AG04449 (cell line): ENCODE results near the gene IL11.

Experiments used
- CTCF ChIA-PET: fragments of 350-600 bp; formaldehyde crosslinking; extraction: SDS; loops from one replicate; lab custom pipeline; 2021; ENCODE audit warnings: antibody characterized with exemption; lab: Yijun Ruan, JAX
- POLR2A ChIA-PET: fragments of 400-600, 350-600 bp; formaldehyde crosslinking; extraction: SDS; loops from one replicate; lab custom pipeline; 2020; ENCODE audit warnings: antibody characterized with exemption, inconsistent platforms; lab: Yijun Ruan, JAX
- DNase-seq: peaks from one replicate; pipeline ENCODE4 v3.0.0-alpha.2; 2010; ENCODE audit warnings: low read depth, low spot score
- H3K4me3 ChIP-seq: 2 replicates; pipeline ENCODE4 v1.5.1; 2011; ENCODE audit warnings: low read depth, mild to moderate bottlenecking, control low read depth, low read length
- TF ChIP-seq, protein P1 (sequence below): IDR thresholded peaks from one replicate; pipeline ENCODE4 v1.5.1; 2011; ENCODE audit warnings: mild to moderate bottlenecking, moderate library complexity, low read length, control low read depth, inconsistent platforms; ENCODE audit not compliant: insufficient read depth; ENCODE audit errors: missing control alignments

IL11 gene

DNA sequence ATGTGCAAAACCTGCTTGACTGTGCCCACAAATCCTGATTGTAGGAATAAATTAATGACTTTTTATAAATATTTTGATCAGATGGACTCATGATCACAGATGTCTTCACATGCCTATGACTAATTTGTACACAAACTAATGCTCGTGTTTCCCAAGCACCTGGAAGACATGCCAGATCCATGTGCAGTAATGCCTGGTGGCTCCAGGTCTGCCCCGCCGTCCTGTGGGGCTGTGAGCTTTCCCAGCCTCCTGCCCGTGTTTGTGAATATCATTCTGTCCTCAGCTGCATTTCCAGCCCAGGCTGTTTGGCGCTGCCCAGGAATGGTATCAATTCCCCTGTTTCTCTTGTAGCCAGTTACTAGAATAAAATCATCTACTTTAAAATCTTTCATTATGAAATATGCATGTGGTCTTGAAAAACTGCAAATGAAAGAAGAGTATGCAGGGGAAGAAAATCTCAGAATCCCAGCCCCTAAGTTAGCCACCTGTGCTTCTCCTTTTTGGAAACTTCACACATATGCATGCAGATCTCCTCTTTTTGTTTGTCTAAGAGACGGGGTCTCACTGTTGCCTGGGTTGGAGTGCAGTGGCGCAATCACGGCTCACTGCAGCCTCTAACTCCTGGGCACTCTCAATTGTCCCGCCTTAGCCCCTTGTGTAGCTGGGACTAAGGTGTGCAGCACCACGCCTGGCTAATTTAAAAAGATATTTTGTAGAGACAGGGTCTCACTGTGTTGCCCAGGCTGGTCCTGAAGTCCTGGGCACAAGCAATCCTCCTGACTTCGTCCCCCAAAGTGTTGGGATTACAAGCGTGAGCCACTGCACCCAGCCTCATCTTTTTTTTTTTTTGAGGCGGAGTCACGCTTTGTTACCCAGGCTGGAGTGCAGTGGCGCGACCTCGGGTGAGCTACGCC lies 21.7 kb upstream of the IL11 start:
- TF ChIP-seq, protein P1, sequence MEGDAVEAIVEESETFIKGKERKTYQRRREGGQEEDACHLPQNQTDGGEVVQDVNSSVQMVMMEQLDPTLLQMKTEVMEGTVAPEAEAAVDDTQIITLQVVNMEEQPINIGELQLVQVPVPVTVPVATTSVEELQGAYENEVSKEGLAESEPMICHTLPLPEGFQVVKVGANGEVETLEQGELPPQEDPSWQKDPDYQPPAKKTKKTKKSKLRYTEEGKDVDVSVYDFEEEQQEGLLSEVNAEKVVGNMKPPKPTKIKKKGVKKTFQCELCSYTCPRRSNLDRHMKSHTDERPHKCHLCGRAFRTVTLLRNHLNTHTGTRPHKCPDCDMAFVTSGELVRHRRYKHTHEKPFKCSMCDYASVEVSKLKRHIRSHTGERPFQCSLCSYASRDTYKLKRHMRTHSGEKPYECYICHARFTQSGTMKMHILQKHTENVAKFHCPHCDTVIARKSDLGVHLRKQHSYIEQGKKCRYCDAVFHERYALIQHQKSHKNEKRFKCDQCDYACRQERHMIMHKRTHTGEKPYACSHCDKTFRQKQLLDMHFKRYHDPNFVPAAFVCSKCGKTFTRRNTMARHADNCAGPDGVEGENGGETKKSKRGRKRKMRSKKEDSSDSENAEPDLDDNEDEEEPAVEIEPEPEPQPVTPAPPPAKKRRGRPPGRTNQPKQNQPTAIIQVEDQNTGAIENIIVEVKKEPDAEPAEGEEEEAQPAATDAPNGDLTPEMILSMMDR, result no peak
- DNase-seq, result no peak
- H3K4me3 ChIP-seq, result no peak overlapping the region
- ChIA-PET CTCF (interaction anchor here (1.4 to 1.9 kb wide), 2 partner anchors 91 to 101 kb away, joined by 5 read pairs; no protein-coding TSS in a partner anchor), POLR2A (interaction anchor here (10.8 kb wide), 1 partner anchor 15 kb away, joined by 86 read pairs; the partner anchor contains the start of gene UBE2S)

DNA sequence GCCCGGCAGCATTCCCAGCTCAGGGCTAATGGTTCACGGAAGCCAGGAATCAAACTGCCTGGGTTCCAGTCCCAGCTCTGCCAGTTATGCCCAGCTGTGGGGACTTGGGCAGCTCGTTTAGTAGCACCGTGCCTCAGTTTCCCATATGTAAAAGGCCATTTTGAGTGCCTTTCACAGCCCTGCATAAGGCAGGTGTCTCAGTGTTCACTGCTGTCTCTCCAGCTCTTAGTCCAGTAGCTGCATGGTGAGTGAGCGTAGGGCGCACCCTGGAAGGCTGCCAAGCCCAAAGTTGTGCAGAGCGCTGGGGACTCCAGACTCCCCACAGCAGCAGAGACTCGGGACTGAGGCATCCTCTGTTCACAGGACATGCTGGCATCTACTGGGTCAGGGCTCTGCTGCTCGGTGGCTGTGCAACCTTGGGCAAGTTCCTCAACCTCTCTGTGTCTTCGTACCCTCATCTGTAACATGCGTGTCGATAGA lies 21.0 kb upstream of the IL11 start:
- H3K4me3 ChIP-seq, result no peak overlapping the region
- ChIA-PET POLR2A (interaction anchor here (1.2 to 10.8 kb wide), 2 partner anchors 15 to 71 kb away, joined by 3 to 86 read pairs; partner anchors contain the start of gene UBE2S), CTCF (interaction anchor here (1.0 to 5.3 kb wide), 5 partner anchors 8 to 249 kb away, joined by 3 to 33 read pairs (median 5); no protein-coding TSS in a partner anchor)
- DNase-seq, result no peak
- TF ChIP-seq, protein P1, result no peak

DNA sequence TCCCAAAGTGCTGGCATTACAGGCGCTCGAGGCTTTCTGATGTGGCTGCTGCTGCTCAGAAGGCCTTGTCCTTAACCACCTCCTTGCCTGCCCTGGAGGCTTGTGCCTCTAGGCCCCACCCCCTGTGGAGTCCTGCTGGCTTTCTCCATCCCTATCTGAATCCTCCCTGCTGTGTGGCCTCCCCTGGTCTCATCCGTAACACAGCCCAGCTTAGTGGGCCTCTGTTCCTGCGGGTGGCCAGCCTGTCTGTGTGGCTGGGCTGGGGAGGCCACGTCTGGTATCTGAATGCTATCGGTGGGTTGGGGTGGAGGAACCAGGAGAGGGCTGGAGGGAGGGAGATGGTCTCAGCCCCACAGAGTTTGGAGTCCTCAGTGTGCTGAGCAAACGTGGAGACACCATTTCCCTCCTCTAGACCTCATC lies 20.2 kb upstream of the IL11 start:
- no peak overlapping the region for H3K4me3 ChIP-seq
- TF ChIP-seq, protein P1, result no peak
- ChIA-PET POLR2A (interaction anchor here (1.0 to 10.8 kb wide), 3 partner anchors 16 to 71 kb away, joined by 3 to 86 read pairs (median 3); partner anchors contain the start of genes KMT5C and UBE2S), CTCF (interaction anchor here (0.9 to 5.3 kb wide), 7 partner anchors 9 to 249 kb away, joined by 3 to 33 read pairs (median 4); no protein-coding TSS in a partner anchor)
- no peak for DNase-seq

DNA sequence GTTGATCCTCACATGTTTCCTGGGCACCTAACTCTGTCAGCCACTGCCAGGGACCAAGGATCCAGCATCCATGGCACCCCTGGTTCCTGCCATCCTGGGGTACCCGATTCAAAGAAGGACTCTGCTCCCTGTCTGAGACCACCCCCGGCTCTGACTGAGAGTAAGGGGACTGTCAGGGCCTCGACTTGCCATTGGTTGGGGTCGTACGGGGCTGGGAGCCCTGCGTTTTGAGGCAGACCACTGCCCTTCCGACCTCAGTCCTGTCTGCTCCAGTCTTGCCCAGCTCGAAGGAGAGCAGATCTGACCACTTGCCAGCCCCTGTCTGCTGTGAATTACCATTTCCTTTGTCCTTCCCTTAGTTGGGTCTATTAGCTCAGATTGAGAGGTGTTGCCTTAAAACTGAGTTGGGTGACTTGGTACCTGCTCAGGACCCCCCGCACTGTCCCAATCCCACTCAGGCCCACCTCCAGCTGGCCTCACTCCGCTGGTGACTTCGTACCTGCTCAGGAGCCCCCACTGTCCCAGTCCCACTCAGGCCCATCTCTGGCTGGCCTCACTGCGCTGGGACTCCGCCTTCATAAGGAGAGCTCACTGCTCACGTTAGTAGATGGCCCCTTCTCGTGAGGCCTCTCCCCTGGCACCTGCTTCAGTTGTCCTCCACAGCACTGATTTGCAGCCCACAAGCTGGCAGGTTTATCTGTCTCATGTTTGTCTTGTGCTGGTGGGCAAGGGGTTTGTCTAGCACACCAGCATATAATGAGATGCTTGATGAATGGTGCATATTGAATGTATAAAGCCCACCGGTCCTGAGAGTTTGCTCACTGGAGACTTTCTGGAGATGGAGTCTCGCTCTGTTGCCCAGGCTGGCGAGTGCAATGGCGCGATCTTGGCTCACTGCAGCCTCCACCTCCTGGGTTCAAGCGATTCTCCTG lies 19.4 kb upstream of the IL11 start:
- TF ChIP-seq, protein P1, result no peak
- no peak overlapping the region for H3K4me3 ChIP-seq
- POLR2A ChIA-PET, result interaction anchor here (1.0 to 10.8 kb wide), 6 partner anchors 13 to 210 kb away, joined by 3 to 86 read pairs (median 3); partner anchors contain the start of genes FIZ1, KMT5C and UBE2S
- CTCF ChIA-PET, result interaction anchor here (0.9 to 5.3 kb wide), 7 partner anchors 8 to 115 kb away, joined by 3 to 33 read pairs (median 4); no protein-coding TSS in a partner anchor
- DNase-seq, result no peak

DNA sequence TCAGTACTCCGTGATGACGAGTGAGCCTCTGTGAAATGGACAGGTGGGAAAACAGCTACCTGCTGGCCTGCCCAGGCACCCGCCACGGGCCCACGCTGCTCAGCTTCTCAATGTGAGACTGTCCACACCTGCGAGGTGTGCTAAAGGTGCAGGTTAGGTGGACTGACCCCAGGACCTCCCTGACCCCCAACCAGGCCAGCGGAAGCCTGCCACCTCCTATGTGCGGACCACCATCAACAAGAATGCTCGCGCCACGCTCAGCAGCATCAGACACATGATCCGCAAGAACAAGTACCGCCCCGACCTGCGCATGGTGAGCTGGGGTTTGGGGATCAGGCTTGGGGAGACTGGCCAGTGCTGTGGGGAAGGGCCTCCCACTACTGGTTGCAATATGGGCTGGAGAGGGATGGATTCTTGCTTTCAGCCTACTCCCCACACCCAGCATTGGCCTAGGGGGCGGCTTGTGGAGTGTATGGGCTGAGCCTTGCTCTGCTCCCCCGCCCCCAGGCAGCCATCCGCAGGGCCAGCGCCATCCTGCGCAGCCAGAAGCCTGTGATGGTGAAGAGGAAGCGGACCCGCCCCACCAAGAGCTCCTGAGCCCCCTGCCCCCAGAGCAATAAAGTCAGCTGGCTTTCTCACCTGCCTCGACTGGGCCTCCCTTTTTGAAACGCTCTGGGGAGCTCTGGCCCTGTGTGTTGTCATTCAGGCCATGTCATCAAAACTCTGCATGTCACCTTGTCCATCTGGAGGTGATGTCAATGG lies 17.7 kb upstream of the IL11 start:
- no peak for DNase-seq
- CTCF ChIA-PET, result interaction anchor here (1.0 to 5.3 kb wide), 7 partner anchors 9 to 227 kb away, joined by 3 to 33 read pairs (median 5); no protein-coding TSS in a partner anchor
- TF ChIP-seq, protein P1, result no peak
- POLR2A ChIA-PET, result interaction anchor here (1.0 to 10.8 kb wide), 4 partner anchors 14 to 49 kb away, joined by 3 to 86 read pairs (median 4); partner anchors contain the start of genes KMT5C and UBE2S
- H3K4me3 ChIP-seq, result peak overlapping the region; percentile 97
